Vagina (tissue), 2 donors: ENCODE results near the gene SLCO2A1. TPM values are rescaled to one million over a fixed set of nuclear protein-coding genes. Genes with fewer than 3 reads are reported as not detected.

ENCODE experiments used
- DNase-seq, 2 donors: peaks; one replicate each; pipeline ENCODE4 v3.0.0-alpha.2; 2017; ENCODE audit errors: extremely low spot score in 2 of 2
- H3K27ac ChIP-seq: fragments of 200-600 bp; sonication (generic); one replicate; pipeline ENCODE4 v1.5.1; 2019
- H3K27me3 ChIP-seq: fragments of 200-600 bp; sonication (generic); one replicate; pipeline ENCODE4 v1.5.1; 2019
- H3K36me3 ChIP-seq, 2 donors: fragments of 200-600 bp; sonication (generic); one replicate each; pipeline ENCODE4 v1.5.1; 2017 to 2019
- H3K4me1 ChIP-seq: fragments of 200-600 bp; sonication (generic); one replicate; pipeline ENCODE4 v1.5.1; 2019
- H3K4me3 ChIP-seq, 2 donors: fragments of 200-600 bp; sonication (generic); 1 replicate in 1 of 2; 2 replicates in 1 of 2; pipeline ENCODE4 v1.5.1; 2016 to 2019
- H3K9me3 ChIP-seq: fragments of 200-600 bp; sonication (generic); one replicate; pipeline ENCODE4 v1.5.1; 2019
- CTCF ChIP-seq, 3 experiments: fragments of 450-650 bp in 2 of 3; fragments of 200-600 bp in 1 of 3; sonication (generic) in 1 of 3; IDR thresholded peaks; one replicate each; pipeline ENCODE4 v1.5.1; 2017 to 2019; ENCODE audit warnings: antibody characterized with exemption in 3 of 3, mild to moderate bottlenecking in 2 of 3, moderate library complexity in 2 of 3
- POLR2A ChIP-seq, 2 donors: fragments of 450-650 bp; IDR thresholded peaks; one replicate each; pipeline ENCODE4 v1.6.1; 2017; ENCODE audit warnings: antibody characterized with exemption in 2 of 2, mild to moderate bottlenecking in 2 of 2, moderate library complexity in 2 of 2
- POLR2AphosphoS5 ChIP-seq, 2 donors: sonication (generic); formaldehyde crosslinking; IDR thresholded peaks; one replicate each; pipeline ENCODE4 v1.9.0; 2017; ENCODE audit warnings: antibody characterized with exemption in 2 of 2, mild to moderate bottlenecking in 2 of 2, low read depth in 1 of 2; ENCODE audit not compliant: insufficient read depth in 1 of 2
- intact Hi-C: fragments of 100-400 bp; cut with DNase I; formaldehyde crosslinking; loops from one replicate; pipeline ENCODE4 v1.15.1; 2023
- total RNA-seq: library from RNA; depleted of rRNA; stranded (reverse); fragments of >200 nt; gene quantifications from one replicate; pipeline ENCODE4 v1.2.3, GENCODE V29; 2016

Gene SLCO2A1
- total RNA-seq, 1 donor from 2014 or later: 40.3 TPM

GRCh38 chr3:133897547-133897946 lies 132.2 kb downstream of the SLCO2A1 start:
- intact Hi-C loops: no loop called here
- Histone ChIP-seq H3K27me3 (no peaks in the 10 kb centered on the region), H3K4me1 (peaks cover 16% of the 10 kb centered on the region), H3K27ac (no peak overlapping the region), H3K9me3 (no peaks in the 10 kb centered on the region), H3K36me3 (no peaks in the 10 kb centered on the region), H3K4me3 (no peak overlapping the region)
- TF ChIP-seq POLR2AphosphoS5 (IDR thresholded peaks at IDR 0.05; ENCODE audit: insufficient read depth in 1 of 2, low read depth in 1 of 2) (no peak), CTCF (IDR thresholded peaks at IDR 0.05) (no peak), POLR2A (IDR thresholded peaks at IDR 0.05) (no peak)
- DNase-seq: no peak

DNA sequence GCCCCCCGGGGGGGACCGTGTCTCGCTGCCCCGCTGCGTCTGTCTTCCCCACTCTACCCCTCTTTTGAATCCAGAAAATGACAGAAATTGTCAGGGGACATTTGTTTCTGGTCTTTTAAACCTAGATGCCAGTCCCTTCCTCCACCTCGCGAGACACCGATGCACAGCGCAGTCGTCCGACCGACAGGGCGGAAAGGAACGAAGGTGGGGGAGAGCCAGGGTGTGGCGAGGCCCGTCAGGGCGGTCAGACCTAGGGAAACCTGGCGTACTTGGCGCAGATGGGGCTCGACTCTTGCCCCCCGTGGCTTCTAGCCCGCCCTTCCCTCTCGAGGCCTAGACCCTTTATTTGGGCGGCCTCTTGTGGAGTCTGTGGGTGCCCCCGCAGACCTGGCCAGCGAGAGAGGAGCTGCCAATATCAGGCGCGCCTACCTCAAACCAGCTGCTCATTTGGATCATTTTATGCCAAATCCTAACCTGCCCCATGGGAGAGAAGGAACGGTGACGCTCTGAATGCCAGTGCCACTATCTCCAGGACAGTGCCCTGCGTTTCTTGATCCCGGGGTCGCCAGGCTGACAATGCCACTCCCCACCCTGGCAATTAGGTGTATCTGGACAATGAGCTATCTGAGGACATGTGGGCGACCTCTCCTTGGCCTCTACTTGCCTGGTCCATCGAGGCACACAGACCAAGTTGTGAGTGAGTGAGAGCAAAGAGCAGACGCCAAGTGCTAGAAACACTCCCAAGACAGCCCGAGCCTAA lies 133.5 kb downstream of the SLCO2A1 start:
- Histone ChIP-seq H3K9me3 (no peaks in the 10 kb centered on the region), H3K36me3 (no peaks in the 10 kb centered on the region), H3K4me1 (peaks cover 16% of the 10 kb centered on the region), H3K4me3 (peak overlapping the region; percentile 57 to 80), H3K27ac (no peak overlapping the region), H3K27me3 (no peaks in the 10 kb centered on the region)
- DNase-seq: peak in 1 of 2 donors; percentile 67
- TF ChIP-seq POLR2AphosphoS5 (IDR thresholded peaks at IDR 0.05; ENCODE audit: insufficient read depth in 1 of 2, low read depth in 1 of 2) (no peak), CTCF (IDR thresholded peaks at IDR 0.05) (no peak), POLR2A (IDR thresholded peaks at IDR 0.05) (no peak)
- intact Hi-C loops: no loop called here

GRCh38 chr3:133895208-133896001 lies 134.3 kb downstream of the SLCO2A1 start, which contains the start of gene RAB6B:
RAB6B (minus strand) TSS chr3:133895882; CDS start chr3:133895466, 416 bp downstream.
- no peaks in the 10 kb centered on the region for H3K36me3 ChIP-seq
- peaks cover 16% of the 10 kb centered on the region for H3K4me1 ChIP-seq
- no peaks in the 10 kb centered on the region for H3K9me3 ChIP-seq
- H3K4me3 ChIP-seq: peak within 1 kb of the TSS; percentile 57 to 80
- no peak within 1 kb of the TSS for H3K27ac ChIP-seq
- DNase-seq: peak in 1 of 2 donors; percentile 67
- intact Hi-C loops: no loop called here
- no peaks in the 10 kb centered on the region for H3K27me3 ChIP-seq
- TF ChIP-seq POLR2A (IDR thresholded peaks at IDR 0.05): no peak

DNA sequence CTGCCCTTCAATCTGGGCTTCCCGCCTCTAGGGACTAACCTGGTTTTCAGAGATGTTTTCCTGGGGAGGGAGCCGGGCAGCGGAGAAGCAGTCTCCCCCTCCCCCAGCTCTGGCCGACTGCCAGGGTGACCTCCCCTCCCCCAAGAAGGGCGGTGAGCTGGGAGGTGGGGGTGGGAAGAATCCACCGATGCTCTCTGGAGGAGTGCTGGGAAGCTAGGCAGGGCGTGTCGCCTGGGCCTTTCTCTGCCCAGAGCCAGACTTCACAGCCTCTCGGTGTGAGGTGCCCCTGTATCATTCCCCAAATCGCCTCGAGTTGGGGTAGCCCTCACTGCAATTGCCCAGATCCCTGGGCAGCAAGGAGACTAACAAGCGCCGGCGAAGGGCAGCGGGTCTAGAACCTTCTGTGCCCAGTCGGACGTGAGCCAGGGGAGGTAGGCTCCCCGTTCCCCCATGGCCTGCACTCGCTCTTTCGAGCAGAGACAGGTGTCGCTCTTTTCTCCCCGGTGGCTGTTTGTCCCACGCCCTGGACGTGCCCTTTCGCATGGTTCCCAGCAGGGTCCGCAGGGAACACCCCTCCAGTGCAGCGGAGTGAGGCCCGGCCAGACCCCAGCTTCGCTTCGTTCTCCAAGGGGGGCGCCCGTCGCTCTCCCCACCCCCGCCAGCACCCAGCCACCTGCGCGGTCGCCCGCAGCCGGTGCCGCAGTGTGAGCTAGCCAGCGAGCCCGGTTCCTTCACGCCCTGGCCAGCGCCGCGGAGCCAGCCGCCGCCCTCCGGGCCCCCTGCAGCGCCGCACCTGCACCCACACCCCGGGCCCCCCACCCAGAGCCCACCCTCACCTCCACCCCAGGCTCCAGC lies 135.1 kb downstream of the SLCO2A1 start:
- H3K27ac ChIP-seq: no peak overlapping the region
- no peaks in the 10 kb centered on the region for H3K27me3 ChIP-seq
- intact Hi-C loops: no loop called here
- DNase-seq: peak in 1 of 2 donors; percentile 87
- H3K36me3 ChIP-seq: no peaks in the 10 kb centered on the region
- no peaks in the 10 kb centered on the region for H3K9me3 ChIP-seq
- no peak for TF ChIP-seq POLR2A (IDR thresholded peaks at IDR 0.05)
- TF ChIP-seq CTCF (IDR thresholded peaks at IDR 0.05): no peak
- no peak for TF ChIP-seq POLR2AphosphoS5 (IDR thresholded peaks at IDR 0.05; ENCODE audit: insufficient read depth in 1 of 2, low read depth in 1 of 2)
- H3K4me1 ChIP-seq: peaks cover 16% of the 10 kb centered on the region
- peak overlapping the region; percentile 57 to 80 for H3K4me3 ChIP-seq
